Activated naive CD4-positive, alpha-beta T cell treated with anti-CD3 and anti-CD28 coated beads, Interleukin-2, amount 50 U/mL, for 72 hours (primary cell): ENCODE results near the gene ADGRL3. TPM values are rescaled to one million over a fixed set of nuclear protein-coding genes. Genes with fewer than 3 reads are reported as not detected.
"Not testable (repeated sequence)": the region's sequence is repeated elsewhere in the genome, so short reads cannot be mapped to it uniquely, and the experiment has no call there.

Experiments
- ATAC-seq, 2 donors: fragments of 150-1000 bp; cut with Tn5 transposase; 2 replicates each; pipeline ENCODE4 v1.10.0; 2021; ENCODE audit warnings: mild to moderate bottlenecking in 2 of 2, moderate library complexity in 2 of 2
- DNase-seq, 2 donors: peaks; one replicate each; pipeline ENCODE4 v3.0.0; 2021 to 2022; ENCODE audit warnings: low spot score in 2 of 2
- H3K27ac Mint-ChIP-seq, 2 donors: one replicate each; pipeline ENCODE4 v1.8.0; 2022; ENCODE audit warnings: mild to moderate bottlenecking in 2 of 2, mixed read lengths in 2 of 2
- H3K36me3 Mint-ChIP-seq, 2 donors: one replicate each; pipeline ENCODE4 v1.8.0; 2022; ENCODE audit warnings: mixed read lengths in 2 of 2
- H3K9me3 Mint-ChIP-seq, 2 donors: one replicate each; pipeline ENCODE4 v1.8.0; 2022; ENCODE audit warnings: mixed read lengths in 2 of 2
- total RNA-seq, 2 donors: library from RNA; stranded (reverse); gene quantifications; one replicate each; pipeline ENCODE4 v1.2.3, GENCODE V29; 2022

ADGRL3 gene
- total RNA-seq, 2 donors from 2014 or later, result not detected

DNA sequence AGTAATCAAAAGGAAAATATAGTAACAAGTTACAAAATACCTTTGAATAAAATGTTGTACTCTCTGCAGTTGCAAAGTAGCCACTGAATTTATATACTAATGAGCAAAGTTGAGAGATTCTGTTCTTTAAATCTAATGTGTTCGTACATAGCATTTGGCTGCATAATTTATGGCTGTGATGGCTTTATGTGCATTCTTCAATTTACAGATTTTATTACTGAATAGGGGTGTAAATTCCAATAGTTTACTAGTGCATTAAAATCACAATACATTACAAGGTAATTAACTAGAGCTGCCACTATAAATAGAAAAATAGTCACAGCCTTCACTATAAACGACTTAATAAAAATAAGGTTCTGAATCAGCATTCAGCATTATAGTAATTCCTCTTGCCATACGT lies 620.0 kb downstream of the ADGRL3 start:
- ATAC-seq, result no peak
- DNase-seq, result no peak
- H3K27ac Mint-ChIP-seq, result no peak overlapping the region
- H3K36me3 Mint-ChIP-seq, result no peaks in the 10 kb centered on the region
- H3K9me3 Mint-ChIP-seq, result peaks cover 11 to 16% of the 10 kb centered on the region in 2 donors

DNA sequence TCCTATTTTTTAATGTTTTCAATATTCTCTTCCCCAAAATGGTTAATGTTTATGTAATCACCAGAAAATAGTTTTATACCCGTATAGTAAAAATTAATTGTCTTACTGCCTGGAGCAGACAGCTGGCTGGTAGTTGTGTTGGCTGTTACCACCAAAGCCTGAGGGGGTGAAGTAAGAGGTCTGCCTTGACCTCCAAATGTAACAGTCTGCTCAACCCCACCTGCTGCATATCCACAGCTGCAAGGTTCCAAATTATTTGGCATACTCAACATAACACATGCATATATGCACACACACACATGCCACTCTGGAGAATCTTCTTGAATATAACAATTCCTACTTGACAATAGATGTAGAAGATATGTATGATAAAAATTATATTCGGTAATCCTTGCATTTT lies 624.3 kb downstream of the ADGRL3 start:
- peaks cover 6 to 10% of the 10 kb centered on the region in 2 donors for H3K9me3 Mint-ChIP-seq
- no peak for DNase-seq
- no peak for ATAC-seq
- no peak overlapping the region for H3K27ac Mint-ChIP-seq
- H3K36me3 Mint-ChIP-seq, result no peaks in the 10 kb centered on the region

DNA sequence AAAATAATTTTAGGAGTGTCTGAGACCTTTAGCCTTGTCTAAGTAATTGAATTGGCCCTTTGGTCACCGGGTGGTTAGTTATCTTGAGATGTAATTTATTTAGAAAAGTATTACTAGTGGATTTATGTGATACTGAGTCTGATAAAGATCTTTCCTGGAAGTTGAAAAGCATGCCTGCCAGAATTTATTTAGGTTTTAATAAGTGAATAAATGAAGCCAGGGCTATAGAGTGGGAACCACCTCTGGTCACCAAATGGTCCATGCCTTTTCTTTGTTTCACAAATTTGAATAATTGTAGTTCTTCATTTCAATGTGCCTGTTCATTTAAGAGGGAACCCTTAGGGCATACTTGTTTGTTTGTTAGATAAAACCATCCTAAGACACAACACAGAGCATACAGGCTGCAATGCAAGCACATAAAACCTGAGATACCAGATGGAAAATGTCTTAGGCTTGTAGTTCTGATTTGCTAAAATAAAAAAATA lies 627.8 kb downstream of the ADGRL3 start:
- Mint-ChIP-seq H3K9me3 (peaks cover 7 to 10% of the 10 kb centered on the region in 2 donors), H3K27ac (no peak overlapping the region), H3K36me3 (no peaks in the 10 kb centered on the region)
- DNase-seq (no peak), ATAC-seq (no peak)

DNA sequence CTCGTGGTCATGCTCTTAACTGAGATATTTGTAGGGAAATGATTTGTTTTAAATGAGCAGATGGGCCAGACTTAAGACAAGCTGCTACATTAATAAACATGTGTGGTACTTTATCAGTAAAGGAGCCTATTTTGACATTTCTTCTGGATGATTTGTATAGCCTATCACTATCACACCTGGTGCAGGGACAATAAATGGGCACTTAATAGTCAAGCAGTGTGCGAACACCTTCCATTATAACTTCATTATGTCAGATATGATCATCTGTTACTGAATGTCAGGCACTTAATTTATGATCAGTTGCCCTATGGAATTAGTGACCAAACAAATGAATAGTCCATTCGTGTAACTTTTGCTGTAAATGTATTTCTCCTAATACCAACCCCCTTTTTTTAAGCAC lies 628.8 kb downstream of the ADGRL3 start:
- Mint-ChIP-seq H3K36me3 (no peaks in the 10 kb centered on the region), H3K9me3 (peaks cover 10 to 12% of the 10 kb centered on the region in 2 donors), H3K27ac (no peak overlapping the region)
- ATAC-seq, result no peak
- DNase-seq, result no peak

DNA sequence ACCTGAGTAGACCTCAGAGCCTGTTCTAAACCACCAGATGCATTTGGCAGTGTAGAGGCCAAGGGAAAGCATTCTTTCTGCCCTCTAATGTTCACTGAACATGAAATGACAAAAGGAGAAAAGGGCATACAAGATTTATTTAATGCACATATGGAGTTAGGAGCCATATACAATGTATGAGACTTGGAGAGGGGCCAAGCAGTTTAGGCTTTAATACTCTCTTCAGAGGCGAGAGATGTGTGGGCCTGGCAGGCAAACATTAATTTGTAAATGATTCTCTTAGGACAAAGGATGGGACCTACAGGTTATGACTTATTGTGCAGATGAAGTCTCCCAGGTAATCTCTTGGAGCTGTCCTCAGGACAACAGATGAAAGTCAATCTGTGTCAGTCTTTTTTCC lies 631.9 kb downstream of the ADGRL3 start:
- Mint-ChIP-seq H3K9me3 (peaks cover 9 to 15% of the 10 kb centered on the region in 2 donors), H3K27ac (no peak overlapping the region), H3K36me3 (no peaks in the 10 kb centered on the region)
- DNase-seq (no peak), ATAC-seq (no peak)

DNA sequence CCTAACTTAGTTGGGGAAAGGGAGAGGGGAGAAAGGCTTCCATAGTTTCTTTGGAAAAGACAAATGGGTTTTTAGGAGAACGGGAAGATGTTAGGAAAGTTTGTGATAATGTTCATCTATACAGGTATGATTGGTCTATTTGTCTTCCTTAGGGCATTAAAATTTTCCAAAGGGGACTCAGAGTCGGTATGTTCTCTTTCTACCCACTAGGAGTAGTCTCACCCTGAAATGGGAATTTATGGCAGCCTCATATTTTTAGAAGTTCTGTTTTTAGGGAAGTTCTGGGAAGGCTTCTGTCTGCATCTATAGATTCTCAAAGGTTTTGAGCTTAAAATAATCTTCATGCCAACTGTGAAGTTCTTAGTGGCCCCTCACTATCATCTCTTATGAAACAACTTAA lies 637.3 kb downstream of the ADGRL3 start:
- H3K27ac Mint-ChIP-seq, result no peak overlapping the region
- no peaks in the 10 kb centered on the region for H3K36me3 Mint-ChIP-seq
- peaks cover 4 to 19% of the 10 kb centered on the region in 2 donors for H3K9me3 Mint-ChIP-seq
- no peak for ATAC-seq
- no peak for DNase-seq

DNA sequence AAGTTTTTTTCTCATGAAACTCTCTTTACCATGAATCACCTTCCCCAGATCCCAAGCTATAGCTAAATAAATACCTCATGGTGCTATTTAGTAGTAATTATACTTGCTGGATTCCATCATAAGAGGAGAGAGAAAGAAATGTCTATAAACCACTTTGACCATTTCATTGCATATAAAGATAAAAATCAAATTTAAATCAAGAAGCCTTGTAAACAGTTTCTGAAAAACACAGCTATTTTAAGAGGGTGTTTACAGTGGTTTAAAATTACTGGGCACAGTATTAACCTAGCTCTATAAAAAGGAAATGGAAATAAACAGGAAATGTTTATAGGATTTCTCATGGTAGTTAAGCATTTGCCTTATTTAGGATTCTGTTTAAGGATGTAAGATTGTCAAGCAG lies 637.9 kb downstream of the ADGRL3 start:
- Mint-ChIP-seq H3K27ac (no peak overlapping the region), H3K36me3 (no peaks in the 10 kb centered on the region), H3K9me3 (peaks cover 4 to 17% of the 10 kb centered on the region in 2 donors)
- DNase-seq (no peak), ATAC-seq (no peak)

DNA sequence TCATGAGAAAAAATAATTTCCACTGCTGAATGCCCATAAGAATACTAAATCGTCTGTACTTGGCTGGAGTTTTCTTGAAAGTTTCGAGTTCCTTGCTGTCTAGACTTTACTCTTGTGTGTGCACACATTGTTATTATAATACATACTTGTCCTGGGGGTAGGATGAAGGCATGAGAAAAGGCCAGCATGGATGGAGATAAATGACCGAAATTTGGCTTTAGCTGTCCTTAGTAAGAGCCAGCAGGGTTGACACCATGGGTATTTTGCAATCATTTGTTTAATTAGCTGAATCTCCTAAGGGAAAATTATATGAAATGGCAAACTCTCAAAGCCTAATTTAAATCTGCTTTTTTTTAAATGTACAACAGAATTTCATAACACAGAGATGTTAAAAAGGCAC lies 641.6 kb downstream of the ADGRL3 start:
- Mint-ChIP-seq H3K36me3 (no peaks in the 10 kb centered on the region), H3K27ac (no peak overlapping the region), H3K9me3 (peaks cover 4 to 19% of the 10 kb centered on the region in 2 donors)
- ATAC-seq (no peak), DNase-seq (no peak)

DNA sequence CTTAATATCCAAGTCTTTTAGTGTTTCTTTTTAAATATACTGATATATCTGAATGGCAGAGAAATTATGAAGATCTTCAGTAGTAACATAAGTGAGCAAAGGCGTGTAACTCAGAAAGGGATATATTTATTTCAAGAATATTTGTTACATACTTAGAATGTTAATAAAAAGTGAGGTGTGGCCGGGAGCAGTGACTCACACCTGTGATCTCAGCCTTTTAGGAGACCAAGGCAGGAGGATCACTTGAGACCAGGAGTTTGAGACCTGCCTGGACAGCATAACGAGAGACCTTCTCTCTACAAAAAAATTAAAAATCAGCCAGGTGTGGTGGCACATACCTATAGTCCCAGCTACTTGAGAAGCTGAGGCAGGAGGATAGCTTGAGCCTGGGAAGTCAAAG lies 651.0 kb downstream of the ADGRL3 start:
- Mint-ChIP-seq H3K36me3 (no peaks in the 10 kb centered on the region), H3K9me3 (peaks cover 7 to 11% of the 10 kb centered on the region in 2 donors), H3K27ac (no peak overlapping the region)
- ATAC-seq (no peak), DNase-seq (no peak)

DNA sequence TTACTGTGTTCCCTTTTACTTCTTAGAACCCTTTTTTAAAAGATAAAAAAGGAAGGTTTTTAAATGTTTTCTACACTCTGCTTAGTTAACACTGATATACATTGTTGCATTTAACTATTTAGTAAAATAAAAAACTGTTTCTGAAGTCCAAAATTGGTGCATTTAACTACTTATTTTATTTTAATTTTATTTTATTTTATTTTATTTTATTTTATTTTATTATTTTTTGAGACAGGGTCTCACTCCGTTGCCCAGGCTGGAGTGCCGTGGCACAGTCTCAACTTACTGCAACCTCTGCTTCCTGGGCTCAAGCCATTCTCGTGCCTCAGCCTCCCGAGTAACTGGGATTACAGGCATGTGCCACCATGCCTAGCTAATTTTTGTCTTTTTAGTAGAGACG lies 652.0 kb downstream of the ADGRL3 start:
- H3K27ac Mint-ChIP-seq, DNase-seq: not testable (repeated sequence)

DNA sequence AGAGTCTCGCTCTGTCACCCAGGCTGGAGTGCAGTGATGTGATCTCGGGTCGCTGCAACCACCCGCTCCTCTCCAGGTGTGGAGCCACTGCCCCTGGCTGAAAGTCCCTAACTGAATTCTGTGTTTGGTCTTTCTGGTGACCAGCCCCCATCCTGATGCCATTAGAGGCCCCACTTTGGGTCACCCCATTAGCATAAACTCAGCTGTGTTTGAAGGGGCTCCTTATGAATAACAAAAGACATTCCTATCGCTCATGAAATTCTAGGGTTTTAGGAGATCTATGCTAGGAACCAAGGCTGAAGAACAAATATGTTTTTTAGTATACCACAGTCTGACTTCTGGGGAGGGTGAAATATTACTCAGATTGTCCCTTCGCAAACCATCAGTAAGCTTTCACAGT lies 652.9 kb downstream of the ADGRL3 start:
- H3K36me3 Mint-ChIP-seq, result peaks cover 0 to 8% of the 10 kb centered on the region in 2 donors
- DNase-seq (no peak), ATAC-seq (no peak)
- peaks cover 15 to 18% of the 10 kb centered on the region in 2 donors for H3K9me3 Mint-ChIP-seq
- no peak overlapping the region for H3K27ac Mint-ChIP-seq

More for the DNA sequence above, 652.0 kb downstream of the ADGRL3 start:
- peaks cover 9 to 11% of the 10 kb centered on the region in 2 donors for H3K9me3 Mint-ChIP-seq
- not testable (repeated sequence) for H3K36me3 Mint-ChIP-seq, ATAC-seq

DNA sequence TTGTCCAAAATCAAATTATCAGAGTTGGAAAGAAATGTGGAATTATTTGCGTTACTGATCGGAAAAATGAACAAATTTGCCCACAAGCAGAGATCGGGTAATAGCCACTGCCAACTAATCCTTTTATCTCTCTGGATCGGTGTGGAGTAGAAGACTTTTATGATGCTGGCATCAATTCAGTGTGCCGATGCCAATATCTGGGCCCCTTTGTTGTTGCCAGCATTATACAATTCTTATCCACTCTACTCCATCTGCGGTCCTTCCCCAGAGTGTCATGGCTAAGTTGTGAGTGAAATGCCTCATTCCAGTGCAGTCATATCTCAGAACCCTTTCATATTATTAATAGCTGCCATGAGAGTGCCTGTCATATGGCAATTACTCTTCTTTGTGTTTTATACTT lies 660.2 kb downstream of the ADGRL3 start:
- DNase-seq (no peak), ATAC-seq (no peak)

DNA sequence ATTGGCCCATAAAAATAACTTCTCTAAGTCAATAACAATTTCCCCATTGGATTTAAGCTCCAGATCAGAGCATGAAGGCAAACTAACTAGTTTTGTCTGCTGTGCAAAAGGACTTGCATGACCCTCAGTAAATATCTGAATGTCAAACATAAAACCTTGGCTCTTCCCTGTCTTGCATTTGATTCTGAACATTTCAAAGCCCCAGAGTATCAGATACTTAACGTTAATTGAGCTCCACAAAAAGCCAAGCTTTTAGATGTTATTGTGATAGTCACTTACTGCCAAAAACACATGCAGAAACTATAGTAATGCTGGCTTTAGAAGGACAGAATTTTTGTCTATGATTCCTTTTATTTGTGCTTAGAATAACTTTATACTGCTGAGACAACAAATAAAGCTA lies 664.2 kb downstream of the ADGRL3 start:
- no peak overlapping the region for H3K27ac Mint-ChIP-seq
- H3K36me3 Mint-ChIP-seq, result no peaks in the 10 kb centered on the region
- DNase-seq (no peak), ATAC-seq (no peak)
- H3K9me3 Mint-ChIP-seq, result peaks cover 9 to 10% of the 10 kb centered on the region in 2 donors

More for the DNA sequence above, 660.2 kb downstream of the ADGRL3 start:
- Mint-ChIP-seq H3K27ac (no peak overlapping the region), H3K9me3 (peaks cover 8 to 13% of the 10 kb centered on the region in 2 donors), H3K36me3 (peaks cover 0 to 8% of the 10 kb centered on the region in 2 donors)

DNA sequence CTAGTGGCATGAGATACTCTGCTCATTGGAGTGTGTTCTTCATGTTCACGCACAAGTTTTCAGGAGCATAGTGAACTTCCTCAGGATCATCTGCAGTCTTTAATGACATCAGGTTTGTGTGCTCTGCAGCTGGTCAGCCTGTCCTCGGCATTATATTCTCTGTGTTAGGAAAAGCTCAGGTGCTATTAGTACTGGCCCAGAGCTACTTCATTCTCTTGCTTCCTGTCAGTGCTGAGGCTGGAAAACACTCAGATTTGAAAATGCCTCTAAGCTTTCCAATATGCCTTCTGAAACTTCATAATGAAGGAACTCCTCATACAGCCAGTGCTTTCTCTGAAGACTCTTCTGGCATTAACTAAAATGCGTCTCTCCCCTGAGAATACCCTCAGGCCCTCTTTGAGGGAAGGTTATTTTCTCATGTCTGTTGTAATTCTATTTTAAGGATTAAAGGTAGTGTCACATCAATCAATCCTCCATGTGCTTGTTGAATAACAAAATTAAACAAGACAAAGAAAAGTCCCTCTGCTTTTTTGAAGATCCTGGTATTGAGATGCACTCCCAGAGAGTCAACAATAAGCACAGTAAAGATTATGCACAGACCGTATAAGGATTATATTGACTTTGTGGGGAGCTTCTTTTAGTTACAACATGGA lies 666.4 kb downstream of the ADGRL3 start:
- no peak for ATAC-seq
- no peaks in the 10 kb centered on the region for H3K36me3 Mint-ChIP-seq

DNA sequence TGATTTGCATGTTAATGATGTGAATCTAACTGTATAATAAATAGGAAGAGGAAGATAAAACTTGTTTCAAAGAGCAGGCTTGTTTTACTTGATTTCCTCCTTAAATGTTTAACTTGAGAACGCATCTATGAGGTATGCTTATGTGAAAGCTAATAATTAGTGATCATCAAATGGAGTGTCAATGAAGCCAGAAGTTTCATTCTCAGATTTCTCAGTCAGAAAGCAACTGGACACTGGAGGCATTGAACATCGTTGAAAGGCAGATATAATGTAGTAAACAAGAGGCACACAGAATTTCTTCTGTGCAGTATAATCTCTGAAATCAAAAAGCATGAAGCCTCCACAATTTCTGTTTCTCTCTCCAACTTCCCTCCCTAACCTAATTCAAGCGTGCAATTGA lies 672.9 kb downstream of the ADGRL3 start:
- peaks cover 22 to 31% of the 10 kb centered on the region in 2 donors for H3K9me3 Mint-ChIP-seq
- H3K36me3 Mint-ChIP-seq, result peaks cover 0 to 2% of the 10 kb centered on the region in 2 donors
- ATAC-seq (no peak), DNase-seq (no peak)
- H3K27ac Mint-ChIP-seq, result no peak overlapping the region

More for the DNA sequence above, 666.4 kb downstream of the ADGRL3 start:
- H3K9me3 Mint-ChIP-seq, result peaks cover 8 to 9% of the 10 kb centered on the region in 2 donors
- H3K27ac Mint-ChIP-seq, result no peak overlapping the region
- DNase-seq, result no peak

DNA sequence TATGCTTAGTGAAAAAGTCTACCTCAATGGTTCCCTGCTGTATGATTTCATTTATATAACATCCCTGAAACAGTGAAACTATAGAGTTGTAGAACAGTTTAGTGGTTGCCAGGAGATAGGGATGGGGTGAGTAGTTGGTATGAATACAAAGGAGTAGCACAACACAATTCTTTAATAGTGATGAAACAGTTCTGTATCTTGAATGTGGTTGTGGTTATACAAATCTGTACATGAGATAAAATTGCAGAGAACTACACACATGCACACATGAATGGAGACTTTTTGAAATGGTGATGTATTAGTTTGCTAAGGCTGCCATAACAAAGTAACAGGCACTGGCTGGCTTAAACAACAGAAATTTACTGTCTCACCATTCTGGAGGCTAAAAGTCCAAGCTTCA lies 677.1 kb downstream of the ADGRL3 start:
- DNase-seq (no peak), ATAC-seq (peak in 1 of 2 donors; percentile 39)
- peaks cover 0 to 4% of the 10 kb centered on the region in 2 donors for H3K36me3 Mint-ChIP-seq
- H3K27ac Mint-ChIP-seq, result no peak overlapping the region
- peaks cover 15 to 23% of the 10 kb centered on the region in 2 donors for H3K9me3 Mint-ChIP-seq

DNA sequence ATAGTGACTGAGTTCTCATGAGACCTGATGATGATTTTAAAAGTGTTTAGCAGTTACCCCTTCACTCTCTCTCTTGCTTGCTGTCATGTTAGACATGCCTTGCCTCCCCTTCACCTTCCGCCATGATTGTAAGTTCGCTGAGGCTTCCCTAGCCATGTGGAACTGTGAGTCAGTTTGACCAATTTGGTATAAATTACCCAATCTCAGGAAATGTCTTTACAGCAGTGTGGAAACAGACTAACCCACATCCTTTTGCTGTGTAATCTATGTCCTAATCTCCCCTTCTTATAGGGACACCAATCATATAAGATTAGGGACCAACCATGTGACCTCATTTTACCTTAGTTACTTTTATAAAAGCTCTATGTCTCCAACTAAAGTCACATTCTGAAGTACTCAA lies 677.8 kb downstream of the ADGRL3 start:
- ATAC-seq, result peak in 1 of 2 donors; percentile 50
- no peak for DNase-seq

DNA sequence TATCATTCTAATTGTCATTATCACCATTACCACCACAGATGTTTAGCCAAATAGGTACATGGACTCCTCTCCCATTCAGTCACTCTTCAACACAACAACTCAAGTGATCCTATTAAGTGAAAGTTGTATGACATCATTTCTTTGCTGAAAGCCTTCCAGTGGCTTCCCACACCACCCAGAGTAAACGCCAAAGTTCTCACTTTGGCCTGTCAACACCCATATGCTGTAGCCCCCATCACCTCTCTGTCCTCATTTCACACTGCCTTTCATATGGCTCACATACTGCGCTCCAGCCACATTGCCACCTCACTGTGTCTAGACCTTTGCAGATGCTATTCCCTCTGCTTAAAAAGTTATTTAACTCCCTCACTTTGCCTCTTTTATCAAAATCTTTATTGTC lies 682.3 kb downstream of the ADGRL3 start:
- peaks cover 13 to 18% of the 10 kb centered on the region in 2 donors for H3K9me3 Mint-ChIP-seq
- no peak overlapping the region for H3K27ac Mint-ChIP-seq
- DNase-seq, result no peak

More for the DNA sequence above, 677.8 kb downstream of the ADGRL3 start:
- peaks cover 20 to 23% of the 10 kb centered on the region in 2 donors for H3K9me3 Mint-ChIP-seq
- no peak overlapping the region for H3K27ac Mint-ChIP-seq
- peaks cover 0 to 4% of the 10 kb centered on the region in 2 donors for H3K36me3 Mint-ChIP-seq

More for the DNA sequence above, 682.3 kb downstream of the ADGRL3 start:
- peaks cover 0 to 4% of the 10 kb centered on the region in 2 donors for H3K36me3 Mint-ChIP-seq
- no peak for ATAC-seq
